Spleen (tissue), 11 donors: Measurements from ENCODE around the gene DDX31. TPM values are rescaled to one million over a fixed set of nuclear protein-coding genes. Genes with fewer than 3 reads are reported as not detected.

Experiments
- DNase-seq: peaks from one replicate; pipeline ENCODE4 v3.0.0-alpha.2; 2020
- H3K27ac ChIP-seq, 8 donors: fragments of 200-600 bp; sonication (generic) in 7 of 8; 1 replicate in 4 of 8; 2 replicates in 4 of 8; pipeline versions ENCODE4 v1.5.0 to v1.8.0; 2016 to 2021; ENCODE audit warnings: inconsistent platforms in 4 of 8, mild to moderate bottlenecking in 4 of 8, moderate library complexity in 1 of 8
- H3K27me3 ChIP-seq, 7 donors: fragments of 200-600 bp; sonication (generic) in 6 of 7; replicated peaks in 1 of 7; 1 replicate in 4 of 7; 2 replicates in 3 of 7; pipeline versions ENCODE4 v1.5.0 to v1.8.0; 2016 to 2021; ENCODE audit warnings: inconsistent platforms in 3 of 7, mild to moderate bottlenecking in 1 of 7
- H3K36me3 ChIP-seq, 6 donors: fragments of 200-600 bp; sonication (generic) in 5 of 6; 1 replicate in 4 of 6; 2 replicates in 2 of 6; pipeline versions ENCODE4 v1.5.0 to v1.8.0; 2016 to 2021; ENCODE audit warnings: inconsistent platforms in 2 of 6
- H3K4me1 ChIP-seq, 6 donors: fragments of 200-600 bp; sonication (generic) in 5 of 6; 1 replicate in 3 of 6; 2 replicates in 3 of 6; pipeline versions ENCODE4 v1.5.0 to v1.8.0; 2016 to 2021; ENCODE audit warnings: inconsistent platforms in 3 of 6
- H3K4me3 ChIP-seq, 8 donors: fragments of 200-600 bp; sonication (generic) in 7 of 8; 1 replicate in 4 of 8; 2 replicates in 4 of 8; pipeline versions ENCODE4 v1.5.0 to v1.8.0; 2016 to 2021; ENCODE audit warnings: inconsistent platforms in 4 of 8, mild to moderate bottlenecking in 4 of 8, moderate library complexity in 2 of 8
- H3K9me3 ChIP-seq, 8 donors: fragments of 200-600 bp; sonication (generic) in 7 of 8; 1 replicate in 4 of 8; 2 replicates in 4 of 8; pipeline versions ENCODE4 v1.5.0 to v1.8.0; 2016 to 2021; ENCODE audit warnings: inconsistent platforms in 4 of 8
- POLR2A ChIP-seq, 3 donors: fragments of 450-650 bp; IDR thresholded peaks; one replicate each; pipeline ENCODE4 v1.5.1; 2017; ENCODE audit warnings: antibody characterized with exemption in 3 of 3, mild to moderate bottlenecking in 1 of 3
- POLR2AphosphoS5 ChIP-seq, 3 donors: sonication (generic); formaldehyde crosslinking; IDR thresholded peaks; one replicate each; pipeline ENCODE4 v1.5.1; 2017; ENCODE audit warnings: antibody characterized with exemption in 3 of 3
- WGBS, 5 donors: extraction: QIAGEN DNeasy Blood & Tissue Kit in 3 of 5; methylation state at CpG; one replicate each; pipeline versions ENCODE4 v1.1.5 to v1.1.7; 2013 to 2018; 5-methylcytosine and 5-hydroxymethylcytosine counted together
- intact Hi-C: fragments of 100-400 bp; cut with DNase I; formaldehyde crosslinking; loops from one replicate; pipeline ENCODE4 v1.15.0; 2023; ENCODE audit warnings: low total_unique reads
- polyA plus RNA-seq, 3 donors: library from polyadenylated mRNA; stranded (reverse); fragments of 200-250 nt; gene quantifications; one replicate each; pipeline ENCODE4 v1.2.1, GENCODE V29; 2013
- total RNA-seq, 7 donors: library from RNA; depleted of rRNA in 3 of 7; stranded (reverse); fragments of >200 nt in 3 of 7; fragmentation: NEBNext Ultra II Directional in 4 of 7; extraction: Animal tissue kit (Norgen Biotek cat#: 25700) in 4 of 7; gene quantifications; one replicate each; pipeline versions ENCODE4 v1.1.0 to v1.2.1, GENCODE V29; 2016 to 2021
- TF ChIP-seq, protein P1 (sequence below), 11 experiments: fragments of 200-600 bp in 7 of 11; fragments of 450-650 bp in 4 of 11; sonication (generic) in 4 of 11; IDR thresholded peaks in 8 of 11; conservative IDR thresholded peaks in 3 of 11; 1 replicate in 7 of 11; 2 replicates in 4 of 11; pipeline versions ENCODE4 v1.4.0 to v1.8.0; 2016 to 2021; ENCODE audit warnings: antibody characterized with exemption in 11 of 11, inconsistent platforms in 4 of 11, mild to moderate bottlenecking in 1 of 11
- donor health status: healthy with polysubstance abuse.
- donor health status: DM: no; HTN: no; CAD: no; lungs with moderate emphysema.
- donor health status: DM: no; HTN: no; CAD: no.
- donor health status: Bipolar disorder and iron deficiency.
- donor health status: healthy.
- donor health status: DM: no; HTN: no; CAD: no.
- donor health status: DM: yes; HTN: yes; CAD: no.

Gene DDX31
- total and polyA plus RNA-seq, 10 donors: 8.6 to 19.3 (median 14.7) TPM

DNA sequence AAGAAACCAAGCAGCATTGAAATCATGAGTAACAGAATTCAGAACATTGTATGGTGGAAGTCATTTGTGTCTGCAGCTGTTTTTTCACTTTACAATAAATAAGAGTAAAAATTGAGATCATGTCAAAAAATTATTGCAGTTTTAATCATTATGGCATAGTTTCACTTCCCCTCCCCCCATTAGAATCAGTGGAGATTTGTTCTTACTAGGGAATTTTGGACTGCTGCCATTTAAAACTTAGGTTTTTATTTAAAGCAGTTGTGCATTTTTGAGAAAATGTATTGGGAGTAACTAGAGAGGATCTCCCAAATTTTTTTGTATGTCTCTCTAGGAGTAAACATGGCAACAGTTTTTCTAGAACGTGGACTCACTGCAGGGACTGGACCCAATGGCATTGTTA, 20.9 kb upstream of the DDX31 start:
- no peak overlapping the region for H3K27ac ChIP-seq
- DNase-seq: no peak
- peaks cover 0 to 5% (median 0%) of the 10 kb centered on the region in 8 donors for H3K9me3 ChIP-seq
- no peak for TF ChIP-seq POLR2AphosphoS5 (IDR thresholded peaks at IDR 0.05)
- no peak for TF ChIP-seq POLR2A (IDR thresholded peaks at IDR 0.05)
- TF ChIP-seq, protein P1, sequence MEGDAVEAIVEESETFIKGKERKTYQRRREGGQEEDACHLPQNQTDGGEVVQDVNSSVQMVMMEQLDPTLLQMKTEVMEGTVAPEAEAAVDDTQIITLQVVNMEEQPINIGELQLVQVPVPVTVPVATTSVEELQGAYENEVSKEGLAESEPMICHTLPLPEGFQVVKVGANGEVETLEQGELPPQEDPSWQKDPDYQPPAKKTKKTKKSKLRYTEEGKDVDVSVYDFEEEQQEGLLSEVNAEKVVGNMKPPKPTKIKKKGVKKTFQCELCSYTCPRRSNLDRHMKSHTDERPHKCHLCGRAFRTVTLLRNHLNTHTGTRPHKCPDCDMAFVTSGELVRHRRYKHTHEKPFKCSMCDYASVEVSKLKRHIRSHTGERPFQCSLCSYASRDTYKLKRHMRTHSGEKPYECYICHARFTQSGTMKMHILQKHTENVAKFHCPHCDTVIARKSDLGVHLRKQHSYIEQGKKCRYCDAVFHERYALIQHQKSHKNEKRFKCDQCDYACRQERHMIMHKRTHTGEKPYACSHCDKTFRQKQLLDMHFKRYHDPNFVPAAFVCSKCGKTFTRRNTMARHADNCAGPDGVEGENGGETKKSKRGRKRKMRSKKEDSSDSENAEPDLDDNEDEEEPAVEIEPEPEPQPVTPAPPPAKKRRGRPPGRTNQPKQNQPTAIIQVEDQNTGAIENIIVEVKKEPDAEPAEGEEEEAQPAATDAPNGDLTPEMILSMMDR (IDR thresholded peaks at IDR 0.05 in 8 of 11, conservative IDR thresholded peaks at IDR 0.05 in 3 of 11): no peak
- 88 to 94% (median 91%) methylated on average over 1 of the region's 1 CpG for WGBS, 5 donors
- peaks cover 0 to 75% (median 42%) of the 10 kb centered on the region in 6 donors for H3K36me3 ChIP-seq
- H3K4me3 ChIP-seq: no peak overlapping the region
- no peaks in the 10 kb centered on the region for H3K27me3 ChIP-seq
- H3K4me1 ChIP-seq: no peaks in the 10 kb centered on the region
- intact Hi-C loops: loop anchor here (10.0 kb wide), 1 partner anchor 114 kb away; no protein-coding TSS in a partner anchor

DNA sequence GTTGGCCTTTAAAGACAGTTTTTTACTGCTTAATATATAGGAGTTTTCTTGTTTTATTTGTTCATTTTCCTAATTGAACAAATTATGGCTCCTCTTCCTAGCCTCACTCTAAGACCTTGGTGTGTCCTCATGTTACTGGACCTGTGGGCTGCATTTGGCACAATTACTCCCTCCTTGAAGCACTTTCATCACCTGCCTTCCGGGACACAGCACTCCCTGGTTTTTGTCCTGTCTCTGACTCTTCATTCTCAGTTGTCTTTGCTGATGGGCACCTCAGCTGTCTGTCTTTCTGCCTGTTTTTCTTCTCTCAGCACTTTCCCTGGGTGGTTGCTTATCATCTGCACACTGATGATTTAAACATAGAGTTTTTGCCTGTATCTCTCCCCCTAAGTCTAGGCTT, 14.1 kb upstream of the DDX31 start:
- 86 to 99% (median 90%) methylated on average over 1 of the region's 1 CpG for WGBS, 5 donors
- intact Hi-C loops: no loop called here
- DNase-seq: no peak
- Histone ChIP-seq H3K9me3 (no peaks in the 10 kb centered on the region), H3K4me3 (no peak overlapping the region), H3K4me1 (peaks cover 0 to 4% (median 0%) of the 10 kb centered on the region in 6 donors), H3K27ac (no peak overlapping the region), H3K27me3 (no peaks in the 10 kb centered on the region), H3K36me3 (peaks cover 0 to 91% (median 57%) of the 10 kb centered on the region in 6 donors)
- TF ChIP-seq POLR2A (IDR thresholded peaks at IDR 0.05) (no peak), POLR2AphosphoS5 (IDR thresholded peaks at IDR 0.05) (no peak)
- TF ChIP-seq, protein P1 (IDR thresholded peaks at IDR 0.05 in 8 of 11, conservative IDR thresholded peaks at IDR 0.05 in 3 of 11): no peak

DNA sequence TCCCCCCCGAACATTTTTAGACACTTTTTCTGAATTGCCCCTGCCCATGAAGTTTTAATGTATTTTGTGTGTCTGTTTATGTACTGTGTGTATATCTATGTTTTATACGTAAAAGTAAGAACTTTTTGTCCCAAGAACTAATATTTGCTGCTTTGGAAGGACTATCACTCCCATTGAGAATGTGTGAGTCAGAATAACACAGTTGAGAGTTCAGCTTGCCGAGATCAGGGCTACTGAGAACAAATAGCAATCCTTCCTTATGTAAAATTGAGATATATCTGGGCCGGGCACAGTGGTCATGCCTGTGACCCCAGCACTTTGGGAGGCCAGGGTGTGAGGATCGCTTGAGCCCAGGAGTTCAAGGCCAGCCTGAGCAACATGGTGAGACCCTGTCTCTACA, 11.8 kb upstream of the DDX31 start:
- H3K36me3 ChIP-seq: peaks cover 0 to 81% (median 49%) of the 10 kb centered on the region in 6 donors
- no peaks in the 10 kb centered on the region for H3K9me3 ChIP-seq
- H3K4me1 ChIP-seq: peaks cover 0 to 4% (median 0%) of the 10 kb centered on the region in 6 donors
- no peak for TF ChIP-seq POLR2AphosphoS5 (IDR thresholded peaks at IDR 0.05)
- TF ChIP-seq, protein P1 (IDR thresholded peaks at IDR 0.05 in 8 of 11, conservative IDR thresholded peaks at IDR 0.05 in 3 of 11): no peak
- TF ChIP-seq POLR2A (IDR thresholded peaks at IDR 0.05): no peak
- H3K27ac ChIP-seq: no peak overlapping the region
- DNase-seq: no peak
- no peak overlapping the region for H3K4me3 ChIP-seq
- intact Hi-C loops: no loop called here
- no peaks in the 10 kb centered on the region for H3K27me3 ChIP-seq
- 75 to 93% (median 79%) methylated on average over 5 of the region's 5 CpGs for WGBS, 5 donors

DNA sequence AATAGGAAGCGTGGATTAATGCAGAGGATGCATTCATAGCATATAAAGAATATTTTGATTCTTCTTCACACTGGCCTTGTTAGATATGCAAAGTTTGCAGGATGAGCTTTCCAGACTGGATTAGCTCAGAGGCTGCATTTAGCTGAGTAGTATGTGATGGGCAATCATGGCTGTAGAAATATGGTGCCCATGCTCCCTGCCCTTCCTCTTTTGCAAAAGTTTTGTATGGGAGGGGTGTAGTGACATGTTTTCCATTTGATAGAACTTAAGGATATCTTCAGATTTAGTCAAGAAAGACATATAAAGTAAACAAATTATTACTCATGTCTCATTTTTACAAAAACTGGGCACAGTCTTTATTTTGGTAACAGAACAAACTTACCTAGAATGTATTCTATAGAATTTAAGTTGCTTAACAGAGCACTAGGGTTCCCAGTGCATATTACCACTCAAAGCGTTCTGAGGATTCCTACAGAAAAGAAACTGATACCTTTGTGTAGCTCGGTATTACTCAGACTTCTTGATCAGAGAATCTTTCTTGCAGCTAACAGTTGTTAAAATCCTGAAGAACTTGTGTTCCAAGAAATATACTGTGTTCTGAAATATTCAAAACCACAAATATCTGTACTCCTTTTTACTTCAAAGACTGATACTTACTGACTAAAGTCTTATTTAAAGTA, 10.3 kb upstream of the DDX31 start:
- TF ChIP-seq POLR2AphosphoS5 (IDR thresholded peaks at IDR 0.05) (no peak), POLR2A (IDR thresholded peaks at IDR 0.05) (no peak)
- TF ChIP-seq, protein P1 (IDR thresholded peaks at IDR 0.05 in 8 of 11, conservative IDR thresholded peaks at IDR 0.05 in 3 of 11): no peak
- peaks cover 0 to 10% (median 0%) of the 10 kb centered on the region in 6 donors for H3K4me1 ChIP-seq
- H3K4me3 ChIP-seq: no peak overlapping the region
- intact Hi-C loops: no loop called here
- DNase-seq: no peak
- no peaks in the 10 kb centered on the region for H3K9me3 ChIP-seq
- 56 to 82% (median 59%) methylated on average over 3 of the region's 3 CpGs for WGBS, 5 donors
- no peaks in the 10 kb centered on the region for H3K27me3 ChIP-seq
- H3K27ac ChIP-seq: no peak overlapping the region
- H3K36me3 ChIP-seq: peaks cover 0 to 66% (median 42%) of the 10 kb centered on the region in 6 donors
